Natural killer cell (primary cell): Measurements from ENCODE around the gene GFRA1. TPM values are rescaled to one million over a fixed set of nuclear protein-coding genes. Genes with fewer than 3 reads are reported as not detected.

Experiments used
- ATAC-seq, 3 donors: fragments of 150-1000 bp in 2 of 3; fragments of 200-7000 bp in 1 of 3; cut with Tn5 transposase; 1 replicate in 1 of 3; 2 replicates in 2 of 3; pipeline ENCODE4 v1.10.0; 2021; ENCODE audit warnings: mild to moderate bottlenecking in 2 of 3, moderate library complexity in 2 of 3
- DNase-seq, 2 donors: peaks; one replicate each; pipeline versions ENCODE4 v3.0.0 to v3.0.0-alpha.2; 2013 to 2021; ENCODE audit warnings: mixed read lengths in 1 of 2
- H3K27ac ChIP-seq: one replicate; pipeline ENCODE4 v1.5.1; 2013; ENCODE audit warnings: mild to moderate bottlenecking, low read length
- H3K27me3 ChIP-seq: one replicate; pipeline ENCODE4 v1.6.1; 2013; ENCODE audit warnings: low read length; ENCODE audit not compliant: control insufficient read depth, insufficient read depth
- H3K36me3 ChIP-seq: one replicate; pipeline ENCODE4 v1.6.1; 2013; ENCODE audit warnings: low read length; ENCODE audit not compliant: control insufficient read depth, insufficient read depth
- H3K4me1 ChIP-seq: one replicate; pipeline ENCODE4 v1.6.1; 2013; ENCODE audit warnings: low read length; ENCODE audit not compliant: control insufficient read depth, insufficient read depth
- H3K4me3 ChIP-seq: one replicate; pipeline ENCODE4 v1.5.1; 2013; ENCODE audit warnings: low read length
- H3K9me3 ChIP-seq: one replicate; pipeline ENCODE4 v1.6.1; 2013; ENCODE audit warnings: low read length; ENCODE audit not compliant: control insufficient read depth, insufficient read depth
- H3K27ac Mint-ChIP-seq, 2 donors: one replicate each; pipeline ENCODE4 v1.8.0; 2022; ENCODE audit warnings: mild to moderate bottlenecking in 2 of 2, mixed read lengths in 2 of 2, moderate library complexity in 1 of 2
- H3K27me3 Mint-ChIP-seq, 2 donors: one replicate each; pipeline ENCODE4 v1.8.0; 2022; ENCODE audit warnings: low read depth in 2 of 2, mixed read lengths in 2 of 2
- H3K36me3 Mint-ChIP-seq: one replicate; pipeline ENCODE4 v1.8.0; 2022; ENCODE audit warnings: mixed read lengths
- H3K4me1 Mint-ChIP-seq, 2 donors: one replicate each; pipeline ENCODE4 v1.8.0; 2022; ENCODE audit warnings: mixed read lengths in 2 of 2
- H3K4me3 Mint-ChIP-seq: one replicate; pipeline ENCODE4 v1.8.0; 2022; ENCODE audit warnings: mild to moderate bottlenecking, moderate library complexity, mixed read lengths
- H3K9me3 Mint-ChIP-seq, 2 donors: one replicate each; pipeline ENCODE4 v1.8.0; 2022; ENCODE audit warnings: mixed read lengths in 2 of 2
- CTCF ChIP-seq: fragments of 200-600 bp; IDR thresholded peaks from one replicate; pipeline ENCODE4 v1.8.0; 2022; ENCODE audit warnings: antibody characterized with exemption
- WGBS: methylation state at CpG from one replicate; pipeline ENCODE4 v1.1.7; 2013; ENCODE audit warnings: missing lambda C conversion rate; ENCODE audit not compliant: insufficient coverage; 5-methylcytosine and 5-hydroxymethylcytosine counted together
- intact Hi-C: fragments of 100-400 bp; cut with micrococcal nuclease; formaldehyde crosslinking; loops from one replicate; pipeline ENCODE4 v1.14.2; 2022
- total RNA-seq, 4 donors: library from RNA; stranded (reverse); fragments of 120-200 nt in 1 of 4; gene quantifications; one replicate each; pipeline versions ENCODE4 v1.2.3 to v1.2.4, GENCODE V29; 2013 to 2022

Gene GFRA1
- total RNA-seq, 3 donors from 2014 or later (not counting 1 experiment from before 2014, with no cell fraction given) = not detected

DNA sequence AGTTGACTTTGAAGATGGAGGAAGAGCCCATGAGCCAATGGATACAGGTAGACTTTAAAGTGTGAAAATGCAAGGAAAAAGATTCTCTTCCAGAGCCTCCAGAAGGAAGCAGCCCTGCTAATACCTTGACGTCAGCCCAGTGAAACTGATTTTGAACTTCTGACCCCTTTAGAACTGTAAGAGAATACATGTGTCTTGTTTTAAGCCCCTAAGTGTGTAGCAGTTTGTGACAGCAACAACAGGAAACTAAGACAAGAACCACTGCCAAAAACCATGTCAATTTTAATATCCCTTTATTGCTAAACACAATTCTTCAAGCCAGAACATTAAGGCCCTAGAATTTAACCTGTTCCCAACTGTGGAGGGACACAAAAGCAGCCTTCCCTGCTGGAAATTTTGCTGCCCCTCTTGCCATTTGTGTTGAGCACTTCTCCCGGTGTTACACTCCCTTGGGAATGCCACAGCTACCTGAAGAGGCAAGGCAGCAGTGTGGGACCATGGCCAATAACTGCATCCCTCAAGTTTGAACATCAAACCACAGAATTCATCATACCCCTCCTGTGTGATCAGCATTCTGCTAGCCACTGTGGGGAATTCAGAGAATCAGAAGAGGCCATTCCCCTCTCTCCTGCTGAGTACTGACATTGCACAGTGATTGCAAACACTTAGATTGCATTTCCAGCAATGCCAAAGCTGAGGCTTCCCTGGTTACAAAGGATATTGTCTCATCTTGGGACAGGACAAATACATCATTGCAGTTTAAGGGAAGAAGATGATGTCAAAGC lies 38.9 kb upstream of the GFRA1 start:
- Histone ChIP-seq H3K27ac (no peak overlapping the region), H3K27me3 (no peaks in the 10 kb centered on the region), H3K9me3 (no peaks in the 10 kb centered on the region), H3K4me1 (no peaks in the 10 kb centered on the region), H3K4me3 (no peak overlapping the region), H3K36me3 (no peaks in the 10 kb centered on the region)
- DNase-seq = no peak
- no peak overlapping the region for H3K4me3 Mint-ChIP-seq
- H3K9me3 Mint-ChIP-seq = peaks cover 0 to 7% of the 10 kb centered on the region in 2 donors
- H3K27me3 Mint-ChIP-seq = no peaks in the 10 kb centered on the region
- WGBS = 83% methylated on average over 2 of the region's 2 CpGs
- no peaks in the 10 kb centered on the region for H3K36me3 Mint-ChIP-seq
- no peak for TF ChIP-seq CTCF
- peaks cover 7 to 13% of the 10 kb centered on the region in 2 donors for H3K4me1 Mint-ChIP-seq
- no peak for ATAC-seq
- intact Hi-C loops = no loop called here
- H3K27ac Mint-ChIP-seq = no peak overlapping the region

DNA sequence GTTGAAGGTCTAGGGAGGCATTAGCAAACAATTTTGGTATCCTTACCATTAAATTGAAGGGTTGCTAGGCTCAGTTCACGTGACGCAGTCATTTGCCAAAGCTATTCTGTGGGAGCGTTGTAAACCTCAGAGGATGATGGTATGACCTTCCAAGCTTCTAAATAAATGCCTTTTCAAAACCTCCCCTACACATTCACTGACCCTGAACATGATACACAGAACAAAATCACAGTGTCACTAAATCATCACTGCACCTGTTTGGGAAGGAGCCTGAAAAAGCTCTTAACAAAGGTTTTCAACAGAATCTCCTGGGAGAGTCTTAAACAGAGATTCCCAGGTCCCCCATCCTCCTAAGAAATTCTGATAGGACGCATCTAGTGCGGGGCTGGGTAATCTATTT lies 38.0 kb upstream of the GFRA1 start:
- H3K4me3 ChIP-seq = no peak overlapping the region
- 86% methylated on average over 5 of the region's 5 CpGs for WGBS
- no peaks in the 10 kb centered on the region for H3K27me3 Mint-ChIP-seq
- no peak overlapping the region for H3K27ac Mint-ChIP-seq
- H3K4me1 Mint-ChIP-seq = peaks cover 0 to 6% of the 10 kb centered on the region in 2 donors
- H3K4me1 ChIP-seq = no peaks in the 10 kb centered on the region
- H3K27me3 ChIP-seq = no peaks in the 10 kb centered on the region
- no peak for DNase-seq
- H3K9me3 Mint-ChIP-seq = peaks cover 0 to 7% of the 10 kb centered on the region in 2 donors
- no peaks in the 10 kb centered on the region for H3K36me3 Mint-ChIP-seq
- no peak for TF ChIP-seq CTCF
- H3K36me3 ChIP-seq = no peaks in the 10 kb centered on the region
- no peaks in the 10 kb centered on the region for H3K9me3 ChIP-seq
- intact Hi-C loops = no loop called here
- no peak for ATAC-seq
- no peak overlapping the region for H3K27ac ChIP-seq
- no peak overlapping the region for H3K4me3 Mint-ChIP-seq

- H3K36me3 Mint-ChIP-seq = no peaks in the 10 kb centered on the region
- ATAC-seq (no peak), DNase-seq (no peak)
- no peak overlapping the region for H3K27ac ChIP-seq
- H3K27ac Mint-ChIP-seq = no peak overlapping the region
- H3K4me1 Mint-ChIP-seq = no peaks in the 10 kb centered on the region
- H3K4me3 Mint-ChIP-seq = no peak overlapping the region
- intact Hi-C loops = no loop called here
- no peak overlapping the region for H3K4me3 ChIP-seq
- 74% methylated on average over 4 of the region's 4 CpGs for WGBS
- TF ChIP-seq CTCF = no peak
- H3K4me1 ChIP-seq = no peaks in the 10 kb centered on the region
- no peaks in the 10 kb centered on the region for H3K36me3 ChIP-seq
- H3K27me3 Mint-ChIP-seq = no peaks in the 10 kb centered on the region
- H3K27me3 ChIP-seq = no peaks in the 10 kb centered on the region
- H3K9me3 ChIP-seq = no peaks in the 10 kb centered on the region
- H3K9me3 Mint-ChIP-seq = peaks cover 2 to 7% of the 10 kb centered on the region in 2 donors
Observed at GRCh38 chr10:116307455-116307854, 34.4 kb upstream of the GFRA1 start.

GRCh38 chr10:116306847-116307246 lies 33.8 kb upstream of the GFRA1 start:
- no CpG with 5 or more reads among the region's 2 CpGs for WGBS
- DNase-seq = no peak
- no peaks in the 10 kb centered on the region for H3K27me3 Mint-ChIP-seq
- H3K4me3 Mint-ChIP-seq = no peak overlapping the region
- no peaks in the 10 kb centered on the region for H3K36me3 Mint-ChIP-seq
- no peak for ATAC-seq
- no peaks in the 10 kb centered on the region for H3K9me3 ChIP-seq
- intact Hi-C loops = no loop called here
- peaks cover 2 to 7% of the 10 kb centered on the region in 2 donors for H3K9me3 Mint-ChIP-seq
- no peaks in the 10 kb centered on the region for H3K36me3 ChIP-seq
- no peak for TF ChIP-seq CTCF
- H3K4me3 ChIP-seq = no peak overlapping the region
- no peaks in the 10 kb centered on the region for H3K27me3 ChIP-seq
- no peaks in the 10 kb centered on the region for H3K4me1 ChIP-seq
- no peaks in the 10 kb centered on the region for H3K4me1 Mint-ChIP-seq
- no peak overlapping the region for H3K27ac Mint-ChIP-seq
- no peak overlapping the region for H3K27ac ChIP-seq
